Esophagus muscularis mucosa (tissue), 3 donors: ENCODE results near the gene AKAP8.

Experiments used
- POLR2AphosphoS5 ChIP-seq, 2 donors: sonication (generic); formaldehyde crosslinking; IDR thresholded peaks; one replicate each; pipeline ENCODE4 v1.6.1; 2017; ENCODE audit warnings: antibody characterized with exemption in 2 of 2
- TF ChIP-seq, protein P1 (sequence below), 3 experiments: fragments of 200-600 bp in 2 of 3; fragments of 450-650 bp in 1 of 3; sonication (generic) in 2 of 3; IDR thresholded peaks; one replicate each; pipeline ENCODE4 v1.5.1; 2017 to 2019; ENCODE audit warnings: antibody characterized with exemption in 3 of 3, mild to moderate bottlenecking in 2 of 3, moderate library complexity in 1 of 3

GRCh38 chr19:15403151-15403531 lies 23.6 kb upstream of the AKAP8 start:
- no peak for TF ChIP-seq POLR2AphosphoS5 (IDR thresholded peaks at IDR 0.05)
- TF ChIP-seq, protein P1, sequence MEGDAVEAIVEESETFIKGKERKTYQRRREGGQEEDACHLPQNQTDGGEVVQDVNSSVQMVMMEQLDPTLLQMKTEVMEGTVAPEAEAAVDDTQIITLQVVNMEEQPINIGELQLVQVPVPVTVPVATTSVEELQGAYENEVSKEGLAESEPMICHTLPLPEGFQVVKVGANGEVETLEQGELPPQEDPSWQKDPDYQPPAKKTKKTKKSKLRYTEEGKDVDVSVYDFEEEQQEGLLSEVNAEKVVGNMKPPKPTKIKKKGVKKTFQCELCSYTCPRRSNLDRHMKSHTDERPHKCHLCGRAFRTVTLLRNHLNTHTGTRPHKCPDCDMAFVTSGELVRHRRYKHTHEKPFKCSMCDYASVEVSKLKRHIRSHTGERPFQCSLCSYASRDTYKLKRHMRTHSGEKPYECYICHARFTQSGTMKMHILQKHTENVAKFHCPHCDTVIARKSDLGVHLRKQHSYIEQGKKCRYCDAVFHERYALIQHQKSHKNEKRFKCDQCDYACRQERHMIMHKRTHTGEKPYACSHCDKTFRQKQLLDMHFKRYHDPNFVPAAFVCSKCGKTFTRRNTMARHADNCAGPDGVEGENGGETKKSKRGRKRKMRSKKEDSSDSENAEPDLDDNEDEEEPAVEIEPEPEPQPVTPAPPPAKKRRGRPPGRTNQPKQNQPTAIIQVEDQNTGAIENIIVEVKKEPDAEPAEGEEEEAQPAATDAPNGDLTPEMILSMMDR (IDR thresholded peaks at IDR 0.05): no peak
